GM13976 (cell line): ENCODE results near the gene SLC25A26.

Experiments
- DNase-seq: peaks from one replicate; pipeline ENCODE4 v3.0.0; 2012; ENCODE audit warnings: low spot score
- CTCF ChIP-seq: IDR thresholded peaks from 2 replicates; pipeline ENCODE4 v1.5.1; 2012; ENCODE audit warnings: borderline replicate concordance, mild to moderate bottlenecking; ENCODE audit not compliant: insufficient read depth; ENCODE audit errors: extremely low read depth, missing control alignments, control extremely low read depth
- in situ Hi-C: fragments of 300-500 bp; cut with MboI; formaldehyde crosslinking; loops from one replicate; pipeline ENCODE4 v1.12.0; 2022; ENCODE audit warnings: low sequenced_read_pairs, mixed read lengths, inconsistent platforms; ENCODE audit not compliant: unreplicated experiment

The SLC25A26 gene

GRCh38 chr3:66397745-66398144, 176.9 kb downstream of the SLC25A26 start:
- no peak for TF ChIP-seq CTCF
- in situ Hi-C loops = no loop called here
- no peak for DNase-seq

GRCh38 chr3:66398228-66399025, 177.6 kb downstream of the SLC25A26 start:
- in situ Hi-C loops = no loop called here
- no peak for TF ChIP-seq CTCF
- no peak for DNase-seq

- in situ Hi-C loops = loop anchor here (10.0 kb wide), 1 partner anchor 415 kb away; no protein-coding TSS in a partner anchor
- TF ChIP-seq CTCF = no peak
- DNase-seq = no peak
Observed at GRCh38 chr3:66399529-66400232, 178.9 kb downstream of the SLC25A26 start.

GRCh38 chr3:66400411-66401156, 179.8 kb downstream of the SLC25A26 start:
- TF ChIP-seq CTCF = no peak
- DNase-seq = no peak
- in situ Hi-C loops = loop anchor here (10.0 kb wide), 1 partner anchor 414 kb away; no protein-coding TSS in a partner anchor

GRCh38 chr3:66401157-66401550, 180.4 kb downstream of the SLC25A26 start:
- TF ChIP-seq CTCF = no peak
- in situ Hi-C loops = loop anchor here (10.0 kb wide), 1 partner anchor 414 kb away; no protein-coding TSS in a partner anchor
- no peak for DNase-seq
